ENCODE data around the gene FBXO41. TPM values are rescaled to one million over a fixed set of nuclear protein-coding genes. Genes with fewer than 3 reads are reported as not detected.
A peak's percentile ranks its signal among the peaks of the same experiment; 100 is the strongest.

FBXO41 gene
- total RNA-seq, 1 donor from 2014 or later = 1.6 TPM

- DNase-seq (ENCODE audit: low read depth) (peak; percentile 25), FAIRE-seq (no peak)
- TF ChIP-seq CTCF (IDR thresholded peaks at IDR 0.05; ENCODE audit: insufficient read depth, low read length, severe bottlenecking) = no peak
- no peak overlapping the region for H3K4me3 ChIP-seq (ENCODE audit: low read depth, low read length)
- no peaks in the 10 kb centered on the region for H3K27me3 ChIP-seq (ENCODE audit: control insufficient read depth, insufficient read depth, low read length)
- H3K36me3 ChIP-seq (ENCODE audit: control insufficient read depth, insufficient read depth, low read length) = peaks cover 8% of the 10 kb centered on the region
Observed at GRCh38 chr2:73239776-73240175, 44.5 kb downstream of the FBXO41 start.

GRCh38 chr2:73238976-73239375 is 45.3 kb downstream of the FBXO41 start:
- no peaks in the 10 kb centered on the region for H3K27me3 ChIP-seq (ENCODE audit: control insufficient read depth, insufficient read depth, low read length)
- TF ChIP-seq CTCF (IDR thresholded peaks at IDR 0.05; ENCODE audit: insufficient read depth, low read length, severe bottlenecking) = no peak
- H3K4me3 ChIP-seq (ENCODE audit: low read depth, low read length) = no peak overlapping the region
- H3K36me3 ChIP-seq (ENCODE audit: control insufficient read depth, insufficient read depth, low read length) = peaks cover 4% of the 10 kb centered on the region
- DNase-seq (ENCODE audit: low read depth) = no peak
- no peak for FAIRE-seq

GRCh38 chr2:73238149-73238548 is 46.1 kb downstream of the FBXO41 start:
- FAIRE-seq = no peak
- TF ChIP-seq CTCF (IDR thresholded peaks at IDR 0.05; ENCODE audit: insufficient read depth, low read length, severe bottlenecking) = no peak
- DNase-seq (ENCODE audit: low read depth) = no peak
- H3K27me3 ChIP-seq (ENCODE audit: control insufficient read depth, insufficient read depth, low read length) = no peaks in the 10 kb centered on the region
- H3K36me3 ChIP-seq (ENCODE audit: control insufficient read depth, insufficient read depth, low read length) = peaks cover 4% of the 10 kb centered on the region
- H3K4me3 ChIP-seq (ENCODE audit: low read depth, low read length) = no peak overlapping the region

GRCh38 chr2:73237168-73237567 is 47.1 kb downstream of the FBXO41 start:
- DNase-seq (ENCODE audit: low read depth) (no peak), FAIRE-seq (no peak)
- no peak overlapping the region for H3K4me3 ChIP-seq (ENCODE audit: low read depth, low read length)
- H3K36me3 ChIP-seq (ENCODE audit: control insufficient read depth, insufficient read depth, low read length) = peaks cover 3% of the 10 kb centered on the region
- H3K27me3 ChIP-seq (ENCODE audit: control insufficient read depth, insufficient read depth, low read length) = no peaks in the 10 kb centered on the region
- TF ChIP-seq CTCF (IDR thresholded peaks at IDR 0.05; ENCODE audit: insufficient read depth, low read length, severe bottlenecking) = no peak

- DNase-seq (ENCODE audit: low read depth) (no peak), FAIRE-seq (no peak)
- TF ChIP-seq CTCF (IDR thresholded peaks at IDR 0.05; ENCODE audit: insufficient read depth, low read length, severe bottlenecking) = no peak
- peaks cover 3% of the 10 kb centered on the region for H3K36me3 ChIP-seq (ENCODE audit: control insufficient read depth, insufficient read depth, low read length)
- peak overlapping the region; percentile 65 for H3K4me3 ChIP-seq (ENCODE audit: low read depth, low read length)
- H3K27me3 ChIP-seq (ENCODE audit: control insufficient read depth, insufficient read depth, low read length) = no peaks in the 10 kb centered on the region
Observed at GRCh38 chr2:73235315-73236028, 48.8 kb downstream of the FBXO41 start.
